ENCODE data around the gene KIF26A. TPM values are rescaled to one million over a fixed set of nuclear protein-coding genes. Genes with fewer than 3 reads are reported as not detected.
A peak's percentile ranks its signal among the peaks of the same experiment; 100 is the strongest.

The KIF26A gene
- total RNA-seq, 3 donors from 2014 or later, result 1.4 to 4.6 (median 2.2) TPM

DNA sequence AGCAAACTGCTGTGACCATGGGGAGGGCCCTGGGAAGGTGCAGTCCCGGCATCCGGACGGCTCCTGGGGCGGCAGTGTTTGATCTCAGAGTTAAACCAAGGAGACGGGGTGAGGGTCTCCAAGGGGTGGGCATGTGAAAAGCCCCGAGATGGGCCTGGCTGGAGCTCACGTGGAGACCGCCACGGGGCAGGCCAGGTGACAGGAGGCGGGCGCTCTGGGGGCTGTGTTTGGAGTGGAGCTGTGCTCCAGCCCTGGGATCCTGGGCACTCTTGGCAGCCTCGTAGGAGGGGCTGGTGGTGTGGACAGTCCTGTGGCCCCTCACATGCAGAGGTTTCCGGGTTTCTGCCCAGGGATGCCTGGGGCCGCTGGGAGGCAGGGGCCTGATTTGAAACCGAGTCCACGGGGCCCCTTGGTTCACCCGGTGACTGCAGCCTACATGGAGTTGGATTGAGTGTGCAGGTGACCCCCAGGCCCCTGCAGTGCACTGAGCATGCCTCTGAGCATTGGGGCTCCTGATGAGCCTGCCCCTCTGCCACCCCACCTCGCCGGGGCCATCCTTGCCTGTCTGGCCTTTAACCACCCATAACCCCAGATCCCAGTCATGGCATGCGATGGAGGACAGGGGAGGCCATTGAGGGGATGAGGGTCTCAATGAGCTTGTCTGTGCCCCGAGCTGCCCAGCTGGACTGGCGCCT lies 8.4 kb downstream of the KIF26A start:
- Histone ChIP-seq H3K9me3 (no peaks in the 10 kb centered on the region), H3K27me3 (peaks cover 0 to 9% of the 10 kb centered on the region in 2 donors), H3K27ac (no peak overlapping the region), H3K4me1 (peaks cover 0 to 4% of the 10 kb centered on the region in 2 donors), H3K4me3 (no peak overlapping the region), H3K36me3 (no peaks in the 10 kb centered on the region)
- TF ChIP-seq, protein P1, sequence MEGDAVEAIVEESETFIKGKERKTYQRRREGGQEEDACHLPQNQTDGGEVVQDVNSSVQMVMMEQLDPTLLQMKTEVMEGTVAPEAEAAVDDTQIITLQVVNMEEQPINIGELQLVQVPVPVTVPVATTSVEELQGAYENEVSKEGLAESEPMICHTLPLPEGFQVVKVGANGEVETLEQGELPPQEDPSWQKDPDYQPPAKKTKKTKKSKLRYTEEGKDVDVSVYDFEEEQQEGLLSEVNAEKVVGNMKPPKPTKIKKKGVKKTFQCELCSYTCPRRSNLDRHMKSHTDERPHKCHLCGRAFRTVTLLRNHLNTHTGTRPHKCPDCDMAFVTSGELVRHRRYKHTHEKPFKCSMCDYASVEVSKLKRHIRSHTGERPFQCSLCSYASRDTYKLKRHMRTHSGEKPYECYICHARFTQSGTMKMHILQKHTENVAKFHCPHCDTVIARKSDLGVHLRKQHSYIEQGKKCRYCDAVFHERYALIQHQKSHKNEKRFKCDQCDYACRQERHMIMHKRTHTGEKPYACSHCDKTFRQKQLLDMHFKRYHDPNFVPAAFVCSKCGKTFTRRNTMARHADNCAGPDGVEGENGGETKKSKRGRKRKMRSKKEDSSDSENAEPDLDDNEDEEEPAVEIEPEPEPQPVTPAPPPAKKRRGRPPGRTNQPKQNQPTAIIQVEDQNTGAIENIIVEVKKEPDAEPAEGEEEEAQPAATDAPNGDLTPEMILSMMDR (IDR thresholded peaks at IDR 0.05), result no peak
- no peak for TF ChIP-seq POLR2A (IDR thresholded peaks at IDR 0.05)
- no peak for TF ChIP-seq POLR2AphosphoS5 (IDR thresholded peaks at IDR 0.05)
- intact Hi-C loops (cut with DNase I; ENCODE audit: low total_unique reads), result no loop called here
- no peak for DNase-seq (ENCODE audit: low spot score in 2 of 2)

DNA sequence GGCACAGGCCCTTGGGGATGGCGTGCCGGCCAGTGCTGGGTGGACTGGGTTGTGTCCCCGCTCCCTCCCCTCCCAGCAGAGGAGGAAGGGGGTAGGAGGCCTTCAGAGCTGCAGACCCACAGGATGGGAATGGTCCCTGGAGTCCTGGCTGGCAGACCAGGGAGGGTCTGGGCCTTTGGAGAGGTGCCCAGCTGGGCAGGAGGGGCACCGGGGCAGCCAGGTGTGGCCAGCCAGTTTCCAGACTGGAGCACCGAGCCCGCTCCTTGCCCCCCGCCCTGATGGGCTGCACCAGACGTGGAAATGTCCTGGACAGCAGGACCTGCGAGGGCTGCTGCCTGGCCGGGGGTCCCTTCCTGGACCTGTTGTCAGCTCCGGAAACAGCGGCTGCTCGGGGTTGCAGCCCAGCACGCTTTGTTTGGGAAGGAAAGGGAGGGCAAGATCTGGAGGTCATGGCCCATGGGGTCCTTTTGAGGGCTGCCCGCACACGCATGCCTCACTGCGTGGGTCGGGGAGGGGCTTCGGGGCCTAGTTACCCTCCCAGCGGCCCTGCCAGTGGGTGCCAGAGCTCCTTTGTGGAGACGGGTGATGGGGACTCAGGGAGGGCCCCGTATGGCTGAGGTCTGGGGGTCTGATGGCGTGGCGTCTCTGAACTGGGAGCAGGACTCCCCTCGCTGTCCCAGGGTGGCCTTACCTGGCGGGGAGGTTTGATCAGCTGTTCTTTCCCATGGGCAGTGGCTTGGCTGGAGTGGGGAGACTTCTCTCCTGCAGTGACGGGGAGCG lies 9.1 kb downstream of the KIF26A start:
- DNase-seq (ENCODE audit: low spot score in 2 of 2), result no peak
- Histone ChIP-seq H3K4me3 (no peak overlapping the region), H3K27me3 (peaks cover 0 to 9% of the 10 kb centered on the region in 2 donors)

DNA sequence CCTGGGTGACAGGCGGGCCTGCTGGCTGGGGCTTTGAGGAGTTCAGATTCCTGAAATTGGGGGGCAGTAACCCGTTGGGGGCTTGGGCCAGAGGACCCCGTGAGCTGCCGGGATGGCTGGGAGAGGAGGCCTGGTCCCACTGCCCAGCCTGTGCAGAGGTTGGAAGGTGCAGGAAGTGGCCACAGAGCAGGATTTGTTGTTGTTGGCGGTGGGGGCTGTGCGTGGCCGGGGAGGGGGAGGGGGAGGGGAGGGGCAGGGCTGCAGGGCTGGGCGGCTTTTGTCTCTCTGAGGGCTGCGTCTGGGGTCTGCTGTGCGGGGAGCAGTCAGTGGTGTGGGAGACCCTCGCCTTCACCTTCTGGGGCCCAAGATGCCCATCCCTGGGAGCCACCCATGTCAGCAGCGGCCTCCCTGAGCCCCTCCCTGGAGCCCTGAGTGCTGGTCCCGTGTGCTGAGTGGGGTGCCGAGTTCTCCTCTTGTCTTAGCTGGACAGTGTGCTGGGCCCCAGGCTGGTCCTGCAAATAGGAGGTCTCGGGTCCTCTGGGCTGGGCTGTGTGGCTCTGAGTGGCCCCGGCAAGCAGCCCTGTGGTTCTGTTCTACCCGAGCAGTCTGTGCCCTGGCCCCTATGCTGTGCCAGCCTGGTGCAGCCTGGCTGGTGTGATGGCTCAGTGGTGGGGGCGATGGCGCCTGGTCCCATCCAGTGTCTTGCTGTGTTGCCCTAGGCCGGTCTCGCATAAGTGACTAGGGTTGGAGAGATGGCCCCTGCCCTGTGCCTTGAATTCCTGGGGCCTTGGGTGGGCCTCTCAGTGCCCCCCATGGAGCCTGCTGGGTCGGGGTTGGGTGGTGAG lies 10.3 kb downstream of the KIF26A start:
- no peaks in the 10 kb centered on the region for H3K36me3 ChIP-seq
- H3K4me1 ChIP-seq, result peaks cover 0 to 4% of the 10 kb centered on the region in 2 donors
- H3K4me3 ChIP-seq, result no peak overlapping the region
- TF ChIP-seq POLR2A (IDR thresholded peaks at IDR 0.05) (no peak), POLR2AphosphoS5 (IDR thresholded peaks at IDR 0.05) (no peak)
- TF ChIP-seq, protein P1 (IDR thresholded peaks at IDR 0.05), result no peak
- peaks cover 0 to 9% of the 10 kb centered on the region in 2 donors for H3K27me3 ChIP-seq
- peak overlapping the region in 1 of 2 donors; percentile 74 for H3K27ac ChIP-seq
- H3K9me3 ChIP-seq, result no peaks in the 10 kb centered on the region
- intact Hi-C loops (cut with DNase I; ENCODE audit: low total_unique reads), result no loop called here
- DNase-seq (ENCODE audit: low spot score in 2 of 2), result no peak

More for the DNA sequence above, 9.1 kb downstream of the KIF26A start:
- Histone ChIP-seq H3K36me3 (no peaks in the 10 kb centered on the region), H3K4me1 (peaks cover 0 to 4% of the 10 kb centered on the region in 2 donors), H3K27ac (no peak overlapping the region), H3K9me3 (no peaks in the 10 kb centered on the region)
- TF ChIP-seq POLR2AphosphoS5 (IDR thresholded peaks at IDR 0.05) (no peak), POLR2A (IDR thresholded peaks at IDR 0.05) (no peak)
- TF ChIP-seq, protein P1 (IDR thresholded peaks at IDR 0.05), result no peak
- intact Hi-C loops (cut with DNase I; ENCODE audit: low total_unique reads), result no loop called here

DNA sequence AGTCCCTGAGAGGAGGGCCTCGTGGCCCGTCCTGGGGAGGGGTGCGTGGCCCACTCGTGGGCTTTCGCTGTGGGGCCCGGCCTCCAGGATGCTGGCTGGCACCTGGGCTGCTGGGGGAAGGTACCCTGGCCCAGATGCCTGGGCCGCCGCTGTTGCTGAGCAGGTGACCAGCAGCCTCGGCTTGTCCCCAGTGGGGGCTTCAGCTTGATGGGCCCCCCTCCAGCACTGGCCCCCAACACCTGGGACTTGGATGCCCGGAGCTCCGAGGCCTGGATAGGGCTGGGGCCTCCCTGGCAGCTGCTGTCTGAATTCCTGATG lies 10.8 kb downstream of the KIF26A start:
- peak overlapping the region in 1 of 2 donors; percentile 74 for H3K27ac ChIP-seq
- intact Hi-C loops (cut with DNase I; ENCODE audit: low total_unique reads), result no loop called here
- no peak for DNase-seq (ENCODE audit: low spot score in 2 of 2)
- H3K4me3 ChIP-seq, result no peak overlapping the region
- H3K4me1 ChIP-seq, result peaks cover 0 to 4% of the 10 kb centered on the region in 2 donors
- peaks cover 0 to 9% of the 10 kb centered on the region in 2 donors for H3K27me3 ChIP-seq
- no peaks in the 10 kb centered on the region for H3K9me3 ChIP-seq
- no peaks in the 10 kb centered on the region for H3K36me3 ChIP-seq
- TF ChIP-seq POLR2A (IDR thresholded peaks at IDR 0.05) (no peak), POLR2AphosphoS5 (IDR thresholded peaks at IDR 0.05) (no peak)
- TF ChIP-seq, protein P1 (IDR thresholded peaks at IDR 0.05), result no peak

Data from breast epithelium (tissue), 4 donors.